GM12878 (cell line): ENCODE measurements around the gene RYR2. TPM values are rescaled to one million over a fixed set of nuclear protein-coding genes. Genes with fewer than 3 reads are reported as not detected.

Experiments used
- ATAC-seq: fragments of 200-7000 bp; cut with Tn5 transposase; 3 replicates; pipeline ENCODE4 v1.9.1; 2020; ENCODE audit warnings: mild to moderate bottlenecking, moderate library complexity
- BruUV-seq: library from RNA; stranded (reverse); fragments of 400-500 nt; replicated peaks from 2 replicates; lab custom pipeline; 2021; lab: Mats Ljungman, UMichigan
- CTCF ChIA-PET: fragments of 300-600 bp; sonication (Branson Sonifier 250); formaldehyde crosslinking; extraction: SDS; loops from one replicate; lab custom pipeline; 2021; ENCODE audit warnings: inconsistent platforms; lab: Yijun Ruan, JAX
- POLR2A ChIA-PET: fragments of 350-600 bp; formaldehyde crosslinking; extraction: SDS; loops from one replicate; lab custom pipeline; 2021; ENCODE audit warnings: inconsistent platforms; lab: Charles Lee
- RAD21 ChIA-PET: fragments of 300-600 bp; sonication (Branson Sonifier 250); formaldehyde crosslinking; loops from one replicate; lab custom pipeline; 2023; ENCODE audit warnings: antibody characterized with exemption; ENCODE audit not compliant: unreplicated experiment; lab: Charles Lee
- SMC1A ChIA-PET: fragments of 300-600 bp; sonication (Branson Sonifier 250); formaldehyde crosslinking; loops from one replicate; lab custom pipeline; 2023; ENCODE audit not compliant: unreplicated experiment, uncharacterized antibody; lab: Charles Lee
- DNase-seq: peaks from one replicate; pipeline ENCODE4 v3.0.0-alpha.2; 2011; ENCODE audit warnings: low read depth, low spot score
- FAIRE-seq: peaks from 3 replicates; lab custom pipeline; 2011; peaks lifted over from hg19 to GRCh38; lab: Jason Lieb, UNC
- H2AFZ ChIP-seq: 2 replicates; pipeline ENCODE4 v1.6.0; 2011; ENCODE audit warnings: low read depth, low read length, control low read depth; ENCODE audit not compliant: control insufficient read depth
- H3K27ac ChIP-seq: 2 replicates; pipeline ENCODE4 v1.5.1; 2011; ENCODE audit warnings: control low read depth; ENCODE audit not compliant: control insufficient read depth, insufficient read depth
- H3K27me3 ChIP-seq, 2 experiments: replicated peaks in 1 of 2; 2 replicates each; pipeline versions ENCODE4 v1.6.0 to v1.6.1; 2011; ENCODE audit warnings: low read length in 1 of 2; ENCODE audit not compliant: control insufficient read depth in 2 of 2, insufficient read depth in 2 of 2
- H3K36me3 ChIP-seq, 2 experiments: 2 replicates each; pipeline ENCODE4 v1.5.1; 2011; ENCODE audit warnings: low read length in 1 of 2; ENCODE audit not compliant: control insufficient read depth in 2 of 2, insufficient read depth in 2 of 2
- H3K4me1 ChIP-seq: 2 replicates; pipeline ENCODE4 v1.6.1; 2011; ENCODE audit warnings: mild to moderate bottlenecking, low read length, moderate library complexity, mixed read lengths; ENCODE audit not compliant: control insufficient read depth, insufficient read depth
- H3K4me2 ChIP-seq: 2 replicates; pipeline ENCODE4 v1.6.0; 2011; ENCODE audit warnings: control low read depth; ENCODE audit not compliant: control insufficient read depth, insufficient read depth
- H3K4me3 ChIP-seq: fragments of 200-600 bp; sonication (generic); 2 replicates; pipeline ENCODE4 v1.5.1; 2016
- H3K79me2 ChIP-seq: 2 replicates; pipeline ENCODE4 v1.6.0; 2011; ENCODE audit warnings: low read length; ENCODE audit not compliant: control insufficient read depth, insufficient read depth
- H3K9ac ChIP-seq: 2 replicates; pipeline ENCODE4 v1.8.0; 2011; ENCODE audit warnings: low read length, control low read depth, mixed read lengths; ENCODE audit not compliant: control insufficient read depth, insufficient read depth
- H3K9me3 ChIP-seq: replicated peaks from 3 replicates; pipeline ENCODE4 v1.5.1; 2011; ENCODE audit warnings: mild to moderate bottlenecking, low read length; ENCODE audit not compliant: control insufficient read depth, insufficient read depth
- H4K20me1 ChIP-seq: 2 replicates; pipeline ENCODE4 v1.6.0; 2011; ENCODE audit not compliant: control insufficient read depth, insufficient read depth
- ASH2L ChIP-seq: fragments of 300-600, 200-600 bp; sonication (generic); IDR thresholded peaks from 2 replicates; pipeline ENCODE4 v1.6.1; 2017; ENCODE audit warnings: low read depth, mild to moderate bottlenecking, borderline replicate concordance
- CBX3 ChIP-seq: fragments of 200-600 bp; sonication (generic); IDR thresholded peaks from 2 replicates; pipeline ENCODE4 v1.6.1; 2016; ENCODE audit warnings: low read depth, borderline replicate concordance
- ELK1 ChIP-seq: IDR thresholded peaks from 2 replicates; pipeline ENCODE4 v1.6.1; 2012; ENCODE audit warnings: low read depth, low read length, improper control_type of control experiment
- EP300 ChIP-seq, 2 experiments: fragments of 150-350 bp in 1 of 2; IDR thresholded peaks; 2 replicates each; pipeline ENCODE4 v1.6.1; 2011 to 2012; ENCODE audit warnings: low read depth in 2 of 2, low read length in 2 of 2, borderline replicate concordance in 1 of 2, improper control_type of control experiment in 1 of 2, inconsistent platforms in 1 of 2; ENCODE audit not compliant: control insufficient read depth in 1 of 2
- ESRRA ChIP-seq: IDR thresholded peaks from 2 replicates; pipeline ENCODE4 v1.6.1; 2012; ENCODE audit warnings: mild to moderate bottlenecking, low read length, improper control_type of control experiment
- IRF3 ChIP-seq: fragments of 450-650 bp; IDR thresholded peaks from 2 replicates; pipeline ENCODE4 v1.6.1; 2014; ENCODE audit warnings: mild to moderate bottlenecking
- MEF2B ChIP-seq: fragments of 450-650 bp; IDR thresholded peaks from 2 replicates; pipeline ENCODE4 v1.6.1; 2018; ENCODE audit warnings: mild to moderate bottlenecking, moderate library complexity; ENCODE audit not compliant: partially characterized antibody, poor library complexity, severe bottlenecking
- NKRF ChIP-seq: fragments of 450-650 bp; conservative IDR thresholded peaks from 2 replicates; pipeline ENCODE4 v1.6.1; 2017; ENCODE audit warnings: mild to moderate bottlenecking, moderate library complexity
- NRF1 ChIP-seq: conservative IDR thresholded peaks from 2 replicates; pipeline ENCODE4 v1.6.1; 2011; ENCODE audit warnings: mild to moderate bottlenecking, low read depth, low read length, improper control_type of control experiment
- RFX5 ChIP-seq: IDR thresholded peaks from 2 replicates; pipeline ENCODE4 v1.6.1; 2011; ENCODE audit warnings: low read depth, low read length, improper control_type of control experiment
- SMARCA5 ChIP-seq: fragments of 450-650 bp; IDR thresholded peaks from 2 replicates; pipeline ENCODE4 v1.6.1; 2017; ENCODE audit warnings: mild to moderate bottlenecking
- STAT1 ChIP-seq: fragments of 450-650 bp; conservative IDR thresholded peaks from 2 replicates; pipeline ENCODE4 v1.6.1; 2014; ENCODE audit warnings: antibody characterized with exemption, mild to moderate bottlenecking
- SUPT20H ChIP-seq: IDR thresholded peaks from 2 replicates; pipeline ENCODE4 v1.6.1; 2011; ENCODE audit warnings: low read depth, mild to moderate bottlenecking, low read length, moderate library complexity, borderline replicate concordance; ENCODE audit not compliant: control insufficient read depth
- SUZ12 ChIP-seq: fragments of 200-600 bp; sonication (generic); IDR thresholded peaks from one replicate; pipeline ENCODE4 v1.6.1; 2018; ENCODE audit warnings: antibody characterized with exemption, mild to moderate bottlenecking; ENCODE audit not compliant: unreplicated experiment
- ZBTB11 ChIP-seq: fragments of 450-650 bp; formaldehyde crosslinking; IDR thresholded peaks from 2 replicates; pipeline ENCODE4 v1.5.0; 2022; ENCODE audit warnings: mild to moderate bottlenecking, missing genetic modification characterization
- WGBS: methylation state at CpG from one replicate; pipeline ENCODE4 v1.1.6; 2016; ENCODE audit warnings: low lambda C conversion rate; ENCODE audit not compliant: insufficient replicate concordance, insufficient coverage; ENCODE audit errors: missing lambda C conversion rate; 5-methylcytosine and 5-hydroxymethylcytosine counted together
- in situ Hi-C: fragments of 300-500 bp; cut with MboI; formaldehyde crosslinking; loops from 9 replicates; pipeline ENCODE4 v1.14.3; 2018; ENCODE audit warnings: mixed read lengths
- intact Hi-C: fragments of 100-400 bp; cut with micrococcal nuclease; formaldehyde crosslinking; loops from one replicate; pipeline ENCODE4 v1.14.2; 2022; ENCODE audit not compliant: unreplicated experiment
- polyA plus RNA-seq, 11 experiments: library from polyadenylated mRNA; depleted of rRNA in 4 of 11; unstranded in 6 of 11; stranded (reverse) in 5 of 11; fragments of >200 nt; fragmentation: Nextera tagmentation in 4 of 11; fragmentation: Illumina TruSeq in 1 of 11; extraction: Ambion mirVana in 4 of 11; extraction: Trizol in 1 of 11; gene quantifications; 1 replicate in 1 of 11; 2 replicates in 10 of 11; pipeline versions ENCODE4 v1.2.1 to v1.2.3, GENCODE V29; 2011 to 2016; ENCODE audit warnings: inconsistent platforms in 2 of 11, missing spikeins in 2 of 11, low read depth in 1 of 11
- total RNA-seq, 4 experiments: library from RNA; depleted of rRNA in 3 of 4; stranded (reverse); fragments of >200 nt in 3 of 4; fragmentation: Illumina TruSeq in 1 of 4; extraction: Trizol in 1 of 4; gene quantifications; 2 replicates each; pipeline versions ENCODE4 v1.2.1 to v1.2.3, GENCODE V29; 2013 to 2021

The RYR2 gene
- total and polyA plus RNA-seq, 10 of the 15 experiments (the other 5 are each of a cell fraction or from before 2014, with no cell fraction given), result 0.01 to 0.04 TPM; not detected in 8

- H3K9ac ChIP-seq, result no peak overlapping the region
- no peak overlapping the region for H3K4me3 ChIP-seq
- ChIA-PET POLR2A (no interaction called here), RAD21 (interaction anchor here (2.1 kb wide), 1 partner anchor 12 kb away, joined by 8 read pairs; no protein-coding TSS in a partner anchor), SMC1A (interaction anchor here (0.6 to 2.0 kb wide), 3 partner anchors 10 to 402 kb away, joined by 3 to 13 read pairs (median 3); no protein-coding TSS in a partner anchor), CTCF (interaction anchor here (0.8 to 4.3 kb wide), 5 partner anchors 10 to 438 kb away, joined by 3 to 45 read pairs (median 7); no protein-coding TSS in a partner anchor)
- intact Hi-C loops, result loop anchor here (5.0 to 10.0 kb wide), 5 partner anchors 58 to 1100 kb away; no protein-coding TSS in a partner anchor
- no peaks in the 10 kb centered on the region for H3K36me3 ChIP-seq
- H3K4me2 ChIP-seq, result no peak overlapping the region
- BruUV-seq, result no TSS peak
- no peaks in the 10 kb centered on the region; a peak in 1 of 4 replicates for H3K27me3 ChIP-seq
- H2AFZ ChIP-seq, result no peak overlapping the region
- H3K4me1 ChIP-seq, result no peaks in the 10 kb centered on the region
- no peaks in the 10 kb centered on the region for H3K79me2 ChIP-seq
- no peak overlapping the region for H3K27ac ChIP-seq
- in situ Hi-C loops, result no loop called here
- DNase-seq (no peak), ATAC-seq (no peak), FAIRE-seq (no peak)
- H3K9me3 ChIP-seq, result no peaks in the 10 kb centered on the region
- WGBS, result 2% methylated on average over 3 of the region's 3 CpGs
- no peaks in the 10 kb centered on the region for H4K20me1 ChIP-seq
- TF ChIP-seq CBX3, result no peak
- TF ChIP-seq SMARCA5, result no peak
- TF ChIP-seq SUZ12, result no peak
- TF ChIP-seq NRF1, result no peak
- TF ChIP-seq MEF2B, result no peak
- no peak for TF ChIP-seq IRF3
- no peak for TF ChIP-seq NKRF
- no peak for TF ChIP-seq ZBTB11
- no peak for TF ChIP-seq ESRRA
- TF ChIP-seq EP300 (IDR thresholded peaks at IDR 0.05; ENCODE audit: borderline replicate concordance in 1 of 2, control insufficient read depth in 1 of 2, low read depth in 2 of 2, low read length in 2 of 2), result no peak
- TF ChIP-seq ASH2L, result no peak
- TF ChIP-seq STAT1, result no peak
- no peak for TF ChIP-seq RFX5
- no peak for TF ChIP-seq SUPT20H
- TF ChIP-seq ELK1, result no peak
Observed at GRCh38 chr1:237852342-237852741, 810.4 kb downstream of the RYR2 start.
